GM21528 (cell line): ENCODE results near the gene ICOSLG.
"Not testable (repeated sequence)": the region's sequence is repeated elsewhere in the genome, so short reads cannot be mapped to it uniquely, and the experiment has no call there.

Experiments used
- ATAC-seq: cut with Tn5 transposase; IDR thresholded peaks from one replicate; pipeline ENCODE4 v1.9.1; 2021; ENCODE audit warnings: mild to moderate bottlenecking, moderate library complexity; ENCODE audit not compliant: unreplicated experiment, low FRiP score

The ICOSLG gene

GRCh38 chr21:44229561-44229960 lies 11.2 kb downstream of the ICOSLG start:
- not testable (repeated sequence) for ATAC-seq

- not testable (repeated sequence) for ATAC-seq
Observed at GRCh38 chr21:44228109-44228508, 12.6 kb downstream of the ICOSLG start.

GRCh38 chr21:44227614-44228013 lies 13.1 kb downstream of the ICOSLG start:
- ATAC-seq: not testable (repeated sequence)

- ATAC-seq: not testable (repeated sequence)
Observed at GRCh38 chr21:44225605-44226004, 15.1 kb downstream of the ICOSLG start.

- ATAC-seq: not testable (repeated sequence)
Observed at GRCh38 chr21:44223334-44223733, 17.4 kb downstream of the ICOSLG start.

GRCh38 chr21:44220674-44221073 lies 20.1 kb downstream of the ICOSLG start:
- not testable (repeated sequence) for ATAC-seq

- ATAC-seq: not testable (repeated sequence)
Observed at GRCh38 chr21:44218461-44218860, 22.3 kb downstream of the ICOSLG start.

GRCh38 chr21:44211978-44212377 lies 28.8 kb downstream of the ICOSLG start:
- ATAC-seq: not testable (repeated sequence)

GRCh38 chr21:44211574-44211973 lies 29.2 kb downstream of the ICOSLG start:
- not testable (repeated sequence) for ATAC-seq

- ATAC-seq: not testable (repeated sequence)
Observed at GRCh38 chr21:44207860-44208646, 32.7 kb downstream of the ICOSLG start.

GRCh38 chr21:44206698-44207676 lies 33.8 kb downstream of the ICOSLG start:
- not testable (repeated sequence) for ATAC-seq

GRCh38 chr21:44206187-44206586 lies 34.6 kb downstream of the ICOSLG start:
- not testable (repeated sequence) for ATAC-seq

GRCh38 chr21:44202590-44203299 lies 38.0 kb downstream of the ICOSLG start:
- ATAC-seq: not testable (repeated sequence)

- ATAC-seq: not testable (repeated sequence)
Observed at GRCh38 chr21:44199997-44200396, 40.7 kb downstream of the ICOSLG start.

GRCh38 chr21:44199448-44199847 lies 41.3 kb downstream of the ICOSLG start:
- no peak for ATAC-seq

GRCh38 chr21:44197156-44197516 lies 43.6 kb downstream of the ICOSLG start:
- ATAC-seq: not testable (repeated sequence)

GRCh38 chr21:44196212-44197155 lies 44.3 kb downstream of the ICOSLG start:
- ATAC-seq: not testable (repeated sequence)

GRCh38 chr21:44194888-44195287 lies 45.9 kb downstream of the ICOSLG start:
- not testable (repeated sequence) for ATAC-seq

GRCh38 chr21:44194451-44194850 lies 46.3 kb downstream of the ICOSLG start:
- ATAC-seq: not testable (repeated sequence)
